GM23338 (cell line): Measurements from ENCODE around the gene TLCD3A. TPM values are rescaled to one million over a fixed set of nuclear protein-coding genes. Genes with fewer than 3 reads are reported as not detected.

Source experiments
- ATAC-seq: fragments of 200-7000 bp; cut with Tn5 transposase; 3 replicates; pipeline ENCODE4 v1.9.1; 2020
- DNase-seq: peaks from one replicate; pipeline ENCODE4 v3.0.0-alpha.2; 2015; ENCODE audit warnings: low spot score
- H2AFZ ChIP-seq: fragments of 200-600 bp; sonication (generic); 2 replicates; pipeline ENCODE4 v1.8.0; 2016; ENCODE audit warnings: antibody characterized with exemption, mild to moderate bottlenecking, moderate library complexity
- H3F3A ChIP-seq: fragments of 200-600 bp; sonication (generic); replicated peaks from 2 replicates; pipeline ENCODE4 v1.8.0; 2017; ENCODE audit warnings: antibody characterized with exemption, mixed run types, low read depth
- H3K27ac ChIP-seq: fragments of 200-600 bp; sonication (generic); 2 replicates; pipeline ENCODE4 v1.6.1; 2016; ENCODE audit warnings: low read depth
- H3K27me3 ChIP-seq: fragments of 200-600 bp; sonication (generic); 2 replicates; pipeline ENCODE4 v1.8.0; 2016; ENCODE audit warnings: mild to moderate bottlenecking, mixed run types, moderate library complexity; ENCODE audit not compliant: insufficient read depth
- H3K36me3 ChIP-seq: fragments of 200-600 bp; sonication (generic); 2 replicates; pipeline ENCODE4 v1.8.0; 2016; ENCODE audit warnings: mild to moderate bottlenecking; ENCODE audit not compliant: insufficient read depth
- H3K4me1 ChIP-seq: fragments of 200-600 bp; sonication (generic); 2 replicates; pipeline ENCODE4 v1.8.0; 2016; ENCODE audit warnings: mild to moderate bottlenecking, moderate library complexity; ENCODE audit not compliant: insufficient read depth
- H3K4me2 ChIP-seq: fragments of 200-600 bp; sonication (generic); 2 replicates; pipeline ENCODE4 v1.7.1; 2017; ENCODE audit warnings: mixed run types
- H3K4me3 ChIP-seq: fragments of 200-600 bp; sonication (generic); 2 replicates; pipeline ENCODE4 v1.6.1; 2016; ENCODE audit warnings: mixed run types
- H3K79me2 ChIP-seq: fragments of 200-600 bp; sonication (generic); replicated peaks from 2 replicates; pipeline ENCODE4 v1.8.0; 2017; ENCODE audit warnings: mild to moderate bottlenecking; ENCODE audit not compliant: insufficient read depth
- H3K9me2 ChIP-seq: fragments of 200-600 bp; sonication (generic); 2 replicates; pipeline ENCODE4 v1.8.0; 2017; ENCODE audit not compliant: insufficient read depth
- H4K20me1 ChIP-seq: fragments of 200-600 bp; sonication (generic); replicated peaks from 2 replicates; pipeline ENCODE4 v1.8.0; 2017; ENCODE audit warnings: mild to moderate bottlenecking; ENCODE audit not compliant: insufficient read depth
- H3K27ac Mint-ChIP-seq: 2 replicates; pipeline ENCODE4 v1.8.0; 2020; ENCODE audit warnings: inconsistent platforms, mild to moderate bottlenecking, moderate library complexity, mixed read lengths
- H3K27me3 Mint-ChIP-seq: 3 replicates; pipeline ENCODE4 v1.8.0; 2022; ENCODE audit warnings: low read depth, mild to moderate bottlenecking, moderate library complexity, mixed read lengths, inconsistent platforms; ENCODE audit not compliant: insufficient read depth, poor library complexity
- H3K36me3 Mint-ChIP-seq: 3 replicates; pipeline ENCODE4 v1.8.0; 2021; ENCODE audit warnings: low read depth, mild to moderate bottlenecking, inconsistent platforms, moderate library complexity, mixed read lengths
- H3K4me1 Mint-ChIP-seq: 3 replicates; pipeline ENCODE4 v1.8.0; 2020; ENCODE audit warnings: mild to moderate bottlenecking, inconsistent platforms, mixed read lengths
- H3K4me3 Mint-ChIP-seq: 3 replicates; pipeline ENCODE4 v1.8.0; 2021; ENCODE audit warnings: moderate library complexity, mild to moderate bottlenecking, inconsistent platforms, mixed read lengths
- H3K9me3 Mint-ChIP-seq: 3 replicates; pipeline ENCODE4 v1.8.0; 2020; ENCODE audit warnings: moderate library complexity, mild to moderate bottlenecking, inconsistent platforms, mixed read lengths
- CREB1 ChIP-seq: fragments of 250-450 bp; sonication (Bioruptor Pico); IDR thresholded peaks from 2 replicates; pipeline ENCODE4 v1.5.0; 2020; ENCODE audit warnings: low read depth, mild to moderate bottlenecking, moderate library complexity
- CTCF ChIP-seq, 2 experiments: fragments of 200-600 bp in 1 of 2; sonication (generic) in 1 of 2; conservative IDR thresholded peaks; 2 replicates each; pipeline versions ENCODE4 v1.5.1 to v1.6.1; 2016 to 2017; ENCODE audit warnings: antibody characterized with exemption in 2 of 2, low read depth in 2 of 2, mild to moderate bottlenecking in 2 of 2, moderate library complexity in 1 of 2
- EZH2 ChIP-seq: fragments of 200-600 bp; sonication (generic); IDR thresholded peaks from one replicate; pipeline ENCODE4 v1.8.0; 2017; ENCODE audit warnings: antibody characterized with exemption, mild to moderate bottlenecking, low read depth; ENCODE audit not compliant: unreplicated experiment
- EZH2phosphoT487 ChIP-seq: fragments of 200-600 bp; sonication (generic); IDR thresholded peaks from one replicate; pipeline ENCODE4 v1.8.1; 2018; ENCODE audit warnings: antibody characterized with exemption; ENCODE audit not compliant: unreplicated experiment
- JUNB ChIP-seq: IDR thresholded peaks from one replicate; pipeline ENCODE4 v1.6.1; 2016; ENCODE audit warnings: antibody characterized with exemption; ENCODE audit not compliant: unreplicated experiment
- NANOG ChIP-seq: IDR thresholded peaks from 2 replicates; pipeline ENCODE4 v1.6.1; 2016; ENCODE audit warnings: antibody characterized with exemption, borderline replicate concordance
- POLR2AphosphoS5 ChIP-seq: IDR thresholded peaks from 2 replicates; pipeline ENCODE4 v1.6.1; 2016; ENCODE audit warnings: antibody characterized with exemption, low read depth
- STAT1 ChIP-seq: IDR thresholded peaks from one replicate; pipeline ENCODE4 v1.6.1; 2016; ENCODE audit warnings: antibody characterized with exemption; ENCODE audit not compliant: unreplicated experiment
- ZNF114 ChIP-seq: fragments of 250-450 bp; sonication (Bioruptor Pico); IDR thresholded peaks from 2 replicates; pipeline ENCODE4 v1.5.0; 2020; ENCODE audit warnings: mild to moderate bottlenecking, moderate library complexity
- ZNF331 ChIP-seq: fragments of 250-450 bp; sonication (Bioruptor Pico); IDR thresholded peaks from 2 replicates; pipeline ENCODE4 v1.5.0; 2020; ENCODE audit warnings: low read depth, mild to moderate bottlenecking, moderate library complexity
- polyA plus RNA-seq: library from polyadenylated mRNA; unstranded; fragments of >200 nt; fragmentation: Nextera tagmentation; extraction: Ambion mirVana; gene quantifications from 2 replicates; pipeline ENCODE4 v1.2.1, GENCODE V29; 2016
- total RNA-seq: library from RNA; depleted of rRNA; stranded (reverse); fragments of >200 nt; shearing (Covaris generic); gene quantifications from 2 replicates; pipeline ENCODE4 v1.2.3, GENCODE V29; 2014
- TF ChIP-seq, protein P1 (sequence below): IDR thresholded peaks from one replicate; pipeline ENCODE4 v1.6.1; 2018; ENCODE audit warnings: antibody characterized with exemption; ENCODE audit not compliant: unreplicated experiment
- TF ChIP-seq, protein P2 (sequence below): fragments of 250-450 bp; sonication (Bioruptor Pico); IDR thresholded peaks from 2 replicates; pipeline ENCODE4 v1.5.0; 2020; ENCODE audit warnings: mild to moderate bottlenecking, moderate library complexity
- TF ChIP-seq, protein P3 (sequence below): IDR thresholded peaks from 2 replicates; pipeline ENCODE4 v1.6.1; 2016; ENCODE audit warnings: antibody characterized with exemption

The TLCD3A gene
- total and polyA plus RNA-seq, 2 experiments from 2014 or later: 10.3 to 21.1 TPM

DNA sequence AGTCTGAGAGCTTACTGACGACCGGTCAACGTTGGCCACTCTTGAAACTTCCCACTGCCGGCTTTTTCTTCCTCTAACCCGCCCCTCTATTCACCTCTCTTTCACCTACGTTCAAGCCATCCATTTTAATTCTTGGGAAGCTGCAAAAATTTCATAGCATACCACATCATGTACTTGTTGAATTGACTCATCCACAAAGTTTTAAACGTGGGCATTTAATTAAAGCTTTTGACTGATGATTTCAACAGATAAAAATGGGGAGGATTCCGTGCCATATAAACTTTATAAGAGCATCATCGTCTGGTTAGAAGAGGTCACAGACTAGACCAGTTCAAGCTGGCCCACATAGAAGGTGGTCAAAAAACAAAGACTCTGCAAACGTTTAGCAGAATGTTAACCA, 40.3 kb upstream of the TLCD3A start:
- Mint-ChIP-seq H3K9me3 (no peaks in the 10 kb centered on the region), H3K4me3 (no peak overlapping the region), H3K27me3 (peaks cover 2% of the 10 kb centered on the region), H3K27ac (no peak overlapping the region), H3K36me3 (peaks cover 10% of the 10 kb centered on the region), H3K4me1 (peaks cover 13% of the 10 kb centered on the region; the same call in 2 of the 3 replicates)
- peaks cover 7% of the 10 kb centered on the region; the same call in 1 of the 2 replicates for H3K4me1 ChIP-seq
- ATAC-seq: no peak
- DNase-seq: no peak
- H3K9me2 ChIP-seq: no peaks in the 10 kb centered on the region
- H3K79me2 ChIP-seq: no peaks in the 10 kb centered on the region; the same call in 1 of the 2 replicates
- H3F3A ChIP-seq: no peaks in the 10 kb centered on the region; the same call in 1 of the 2 replicates
- H3K27ac ChIP-seq: no peak overlapping the region
- no peak overlapping the region for H3K4me3 ChIP-seq
- no peaks in the 10 kb centered on the region; the same call in 1 of the 2 replicates for H4K20me1 ChIP-seq
- H3K36me3 ChIP-seq: 0 out of 2 replicates have a peak, but pooled peaks cover 4% of the 10 kb centered on the region
- H2AFZ ChIP-seq: no peak overlapping the region
- no peak overlapping the region for H3K4me2 ChIP-seq
- TF ChIP-seq CTCF (conservative IDR thresholded peaks at IDR 0.05; ENCODE audit: low read depth in 2 of 2) (no peak), EZH2 (no peak), JUNB (no peak), ZNF114 (no peak), NANOG (no peak), STAT1 (no peak), ZNF331 (no peak), EZH2phosphoT487 (no peak), POLR2AphosphoS5 (no peak), CREB1 (no peak)
- TF ChIP-seq, protein P1, sequence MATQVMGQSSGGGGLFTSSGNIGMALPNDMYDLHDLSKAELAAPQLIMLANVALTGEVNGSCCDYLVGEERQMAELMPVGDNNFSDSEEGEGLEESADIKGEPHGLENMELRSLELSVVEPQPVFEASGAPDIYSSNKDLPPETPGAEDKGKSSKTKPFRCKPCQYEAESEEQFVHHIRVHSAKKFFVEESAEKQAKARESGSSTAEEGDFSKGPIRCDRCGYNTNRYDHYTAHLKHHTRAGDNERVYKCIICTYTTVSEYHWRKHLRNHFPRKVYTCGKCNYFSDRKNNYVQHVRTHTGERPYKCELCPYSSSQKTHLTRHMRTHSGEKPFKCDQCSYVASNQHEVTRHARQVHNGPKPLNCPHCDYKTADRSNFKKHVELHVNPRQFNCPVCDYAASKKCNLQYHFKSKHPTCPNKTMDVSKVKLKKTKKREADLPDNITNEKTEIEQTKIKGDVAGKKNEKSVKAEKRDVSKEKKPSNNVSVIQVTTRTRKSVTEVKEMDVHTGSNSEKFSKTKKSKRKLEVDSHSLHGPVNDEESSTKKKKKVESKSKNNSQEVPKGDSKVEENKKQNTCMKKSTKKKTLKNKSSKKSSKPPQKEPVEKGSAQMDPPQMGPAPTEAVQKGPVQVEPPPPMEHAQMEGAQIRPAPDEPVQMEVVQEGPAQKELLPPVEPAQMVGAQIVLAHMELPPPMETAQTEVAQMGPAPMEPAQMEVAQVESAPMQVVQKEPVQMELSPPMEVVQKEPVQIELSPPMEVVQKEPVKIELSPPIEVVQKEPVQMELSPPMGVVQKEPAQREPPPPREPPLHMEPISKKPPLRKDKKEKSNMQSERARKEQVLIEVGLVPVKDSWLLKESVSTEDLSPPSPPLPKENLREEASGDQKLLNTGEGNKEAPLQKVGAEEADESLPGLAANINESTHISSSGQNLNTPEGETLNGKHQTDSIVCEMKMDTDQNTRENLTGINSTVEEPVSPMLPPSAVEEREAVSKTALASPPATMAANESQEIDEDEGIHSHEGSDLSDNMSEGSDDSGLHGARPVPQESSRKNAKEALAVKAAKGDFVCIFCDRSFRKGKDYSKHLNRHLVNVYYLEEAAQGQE: no peak
- TF ChIP-seq, protein P2, sequence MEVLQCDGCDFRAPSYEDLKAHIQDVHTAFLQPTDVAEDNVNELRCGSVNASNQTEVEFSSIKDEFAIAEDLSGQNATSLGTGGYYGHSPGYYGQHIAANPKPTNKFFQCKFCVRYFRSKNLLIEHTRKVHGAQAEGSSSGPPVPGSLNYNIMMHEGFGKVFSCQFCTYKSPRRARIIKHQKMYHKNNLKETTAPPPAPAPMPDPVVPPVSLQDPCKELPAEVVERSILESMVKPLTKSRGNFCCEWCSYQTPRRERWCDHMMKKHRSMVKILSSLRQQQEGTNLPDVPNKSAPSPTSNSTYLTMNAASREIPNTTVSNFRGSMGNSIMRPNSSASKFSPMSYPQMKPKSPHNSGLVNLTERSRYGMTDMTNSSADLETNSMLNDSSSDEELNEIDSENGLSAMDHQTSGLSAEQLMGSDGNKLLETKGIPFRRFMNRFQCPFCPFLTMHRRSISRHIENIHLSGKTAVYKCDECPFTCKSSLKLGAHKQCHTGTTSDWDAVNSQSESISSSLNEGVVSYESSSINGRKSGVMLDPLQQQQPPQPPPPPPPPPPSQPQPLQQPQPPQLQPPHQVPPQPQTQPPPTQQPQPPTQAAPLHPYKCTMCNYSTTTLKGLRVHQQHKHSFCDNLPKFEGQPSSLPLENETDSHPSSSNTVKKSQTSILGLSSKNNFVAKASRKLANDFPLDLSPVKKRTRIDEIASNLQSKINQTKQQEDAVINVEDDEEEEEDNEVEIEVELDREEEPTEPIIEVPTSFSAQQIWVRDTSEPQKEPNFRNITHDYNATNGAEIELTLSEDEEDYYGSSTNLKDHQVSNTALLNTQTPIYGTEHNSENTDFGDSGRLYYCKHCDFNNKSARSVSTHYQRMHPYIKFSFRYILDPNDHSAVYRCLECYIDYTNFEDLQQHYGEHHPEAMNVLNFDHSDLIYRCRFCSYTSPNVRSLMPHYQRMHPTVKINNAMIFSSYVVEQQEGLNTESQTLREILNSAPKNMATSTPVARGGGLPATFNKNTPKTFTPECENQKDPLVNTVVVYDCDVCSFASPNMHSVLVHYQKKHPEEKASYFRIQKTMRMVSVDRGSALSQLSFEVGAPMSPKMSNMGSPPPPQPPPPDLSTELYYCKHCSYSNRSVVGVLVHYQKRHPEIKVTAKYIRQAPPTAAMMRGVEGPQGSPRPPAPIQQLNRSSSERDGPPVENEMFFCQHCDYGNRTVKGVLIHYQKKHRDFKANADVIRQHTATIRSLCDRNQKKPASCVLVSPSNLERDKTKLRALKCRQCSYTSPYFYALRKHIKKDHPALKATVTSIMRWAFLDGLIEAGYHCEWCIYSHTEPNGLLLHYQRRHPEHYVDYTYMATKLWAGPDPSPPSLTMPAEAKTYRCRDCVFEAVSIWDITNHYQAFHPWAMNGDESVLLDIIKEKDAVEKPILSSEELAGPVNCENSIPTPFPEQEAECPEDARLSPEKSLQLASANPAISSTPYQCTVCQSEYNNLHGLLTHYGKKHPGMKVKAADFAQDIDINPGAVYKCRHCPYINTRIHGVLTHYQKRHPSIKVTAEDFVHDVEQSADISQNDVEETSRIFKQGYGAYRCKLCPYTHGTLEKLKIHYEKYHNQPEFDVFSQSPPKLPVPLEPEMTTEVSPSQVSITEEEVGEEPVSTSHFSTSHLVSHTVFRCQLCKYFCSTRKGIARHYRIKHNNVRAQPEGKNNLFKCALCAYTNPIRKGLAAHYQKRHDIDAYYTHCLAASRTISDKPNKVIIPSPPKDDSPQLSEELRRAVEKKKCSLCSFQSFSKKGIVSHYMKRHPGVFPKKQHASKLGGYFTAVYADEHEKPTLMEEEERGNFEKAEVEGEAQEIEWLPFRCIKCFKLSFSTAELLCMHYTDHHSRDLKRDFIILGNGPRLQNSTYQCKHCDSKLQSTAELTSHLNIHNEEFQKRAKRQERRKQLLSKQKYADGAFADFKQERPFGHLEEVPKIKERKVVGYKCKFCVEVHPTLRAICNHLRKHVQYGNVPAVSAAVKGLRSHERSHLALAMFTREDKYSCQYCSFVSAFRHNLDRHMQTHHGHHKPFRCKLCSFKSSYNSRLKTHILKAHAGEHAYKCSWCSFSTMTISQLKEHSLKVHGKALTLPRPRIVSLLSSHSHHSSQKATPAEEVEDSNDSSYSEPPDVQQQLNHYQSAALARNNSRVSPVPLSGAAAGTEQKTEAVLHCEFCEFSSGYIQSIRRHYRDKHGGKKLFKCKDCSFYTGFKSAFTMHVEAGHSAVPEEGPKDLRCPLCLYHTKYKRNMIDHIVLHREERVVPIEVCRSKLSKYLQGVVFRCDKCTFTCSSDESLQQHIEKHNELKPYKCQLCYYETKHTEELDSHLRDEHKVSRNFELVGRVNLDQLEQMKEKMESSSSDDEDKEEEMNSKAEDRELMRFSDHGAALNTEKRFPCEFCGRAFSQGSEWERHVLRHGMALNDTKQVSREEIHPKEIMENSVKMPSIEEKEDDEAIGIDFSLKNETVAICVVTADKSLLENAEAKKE: no peak
- TF ChIP-seq, protein P3, sequence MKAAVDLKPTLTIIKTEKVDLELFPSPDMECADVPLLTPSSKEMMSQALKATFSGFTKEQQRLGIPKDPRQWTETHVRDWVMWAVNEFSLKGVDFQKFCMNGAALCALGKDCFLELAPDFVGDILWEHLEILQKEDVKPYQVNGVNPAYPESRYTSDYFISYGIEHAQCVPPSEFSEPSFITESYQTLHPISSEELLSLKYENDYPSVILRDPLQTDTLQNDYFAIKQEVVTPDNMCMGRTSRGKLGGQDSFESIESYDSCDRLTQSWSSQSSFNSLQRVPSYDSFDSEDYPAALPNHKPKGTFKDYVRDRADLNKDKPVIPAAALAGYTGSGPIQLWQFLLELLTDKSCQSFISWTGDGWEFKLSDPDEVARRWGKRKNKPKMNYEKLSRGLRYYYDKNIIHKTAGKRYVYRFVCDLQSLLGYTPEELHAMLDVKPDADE: no peak
- H3K27me3 ChIP-seq: no peaks in the 10 kb centered on the region
